VCaP (cell line): ENCODE results near the gene INPP5F.
A peak's percentile ranks its signal among the peaks of the same experiment; 100 is the strongest.
"Not testable (repeated sequence)": the region's sequence is repeated elsewhere in the genome, so short reads cannot be mapped to it uniquely, and the experiment has no call there.

Experiments used
- H3K27ac ChIP-seq: fragments of 450-650 bp; 2 replicates; pipeline ENCODE4 v1.5.1; 2017
- CTCF ChIP-seq: fragments of 450-650 bp; conservative IDR thresholded peaks from 2 replicates; pipeline ENCODE4 v1.5.1; 2017; ENCODE audit warnings: mild to moderate bottlenecking, moderate library complexity

INPP5F gene

GRCh38 chr10:119863951-119864565, 138.2 kb downstream of the INPP5F start:
- H3K27ac ChIP-seq: no peak overlapping the region
- TF ChIP-seq CTCF: no peak

DNA sequence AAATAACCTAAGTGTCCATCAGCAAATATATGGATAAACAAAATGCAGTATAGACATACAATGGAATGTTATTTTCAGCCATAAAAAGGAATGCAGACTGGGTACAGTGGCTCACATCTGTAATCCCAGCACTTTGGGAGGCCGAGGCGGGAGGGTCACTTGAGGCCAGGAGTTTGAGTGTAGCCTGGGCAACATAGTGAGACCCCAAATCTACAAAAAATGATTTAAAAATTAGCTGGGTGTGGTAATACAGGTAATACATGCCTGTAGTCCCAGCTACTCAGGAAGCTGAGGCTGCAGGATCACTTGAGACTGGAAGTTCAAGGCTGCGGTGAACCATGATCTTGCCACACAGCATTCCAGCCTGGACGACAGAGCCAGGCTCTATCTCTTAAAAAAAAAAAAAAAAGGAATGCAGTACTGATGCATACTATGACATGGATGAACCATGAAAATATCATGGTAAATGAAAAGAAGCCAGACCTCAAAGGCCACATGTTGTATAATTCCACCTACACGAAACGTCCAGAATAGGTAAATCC, 139.9 kb downstream of the INPP5F start:
- TF ChIP-seq CTCF: no peak

GRCh38 chr10:119867317-119867716, 141.5 kb downstream of the INPP5F start:
- no peak overlapping the region for H3K27ac ChIP-seq
- no peak for TF ChIP-seq CTCF

More for the DNA sequence above, 139.9 kb downstream of the INPP5F start:
- H3K27ac ChIP-seq: no peak overlapping the region

DNA sequence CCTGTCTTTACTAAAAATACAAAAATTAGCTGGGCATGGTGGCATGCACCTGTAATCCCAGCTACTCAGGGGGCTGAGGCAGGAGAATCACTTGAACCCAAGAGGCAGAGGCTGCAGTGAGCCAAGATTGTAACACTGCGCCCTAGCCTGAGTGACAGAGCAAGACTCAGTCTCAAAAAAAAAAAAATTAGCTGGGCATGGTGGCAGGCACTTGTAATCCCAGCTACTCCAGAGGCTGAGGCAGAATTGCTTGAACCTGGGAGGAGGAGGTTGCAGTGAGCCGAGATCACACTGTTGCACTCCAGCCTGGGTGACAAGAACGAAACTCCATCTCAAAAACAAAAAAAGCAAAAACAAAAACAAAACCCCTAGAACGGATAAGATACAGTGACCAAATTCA, 143.5 kb downstream of the INPP5F start:
- not testable (repeated sequence) for H3K27ac ChIP-seq

GRCh38 chr10:119871881-119872609, 146.2 kb downstream of the INPP5F start:
- peak overlapping the region; percentile 87 for H3K27ac ChIP-seq
- no peak for TF ChIP-seq CTCF

DNA sequence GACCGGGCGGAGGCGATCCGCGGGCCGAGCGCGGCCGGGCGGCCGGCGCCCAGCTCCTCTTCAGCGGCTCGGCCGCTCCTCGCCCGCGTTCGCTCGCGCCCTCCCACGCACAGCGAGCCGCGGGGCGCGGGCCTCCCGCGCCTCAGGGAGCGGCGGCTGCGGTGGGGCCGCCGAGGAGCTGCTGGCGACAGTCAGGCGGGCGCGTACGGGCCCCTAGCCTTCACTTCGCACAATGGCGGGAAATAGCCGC, 146.7 kb downstream of the INPP5F start, which contains the start of gene MCMBP:
Gene MCMBP, minus strand, starts transcription at position 234 of the 250 bp plus-strand sequence. CDS start 259 bp downstream, outside the sequence.
- peak within 1 kb of the TSS; percentile 87 for H3K27ac ChIP-seq
- no peak for TF ChIP-seq CTCF

- no peak for TF ChIP-seq CTCF
- H3K27ac ChIP-seq: peak overlapping the region; percentile 87
Observed at GRCh38 chr10:119872860-119873681, 147.2 kb downstream of the INPP5F start.
